NCI-H82 treated with DMSO at 0.1 percent for 48 hours (cell line): ENCODE results near the gene NLRP6.
"Not testable (repeated sequence)": the region's sequence is repeated elsewhere in the genome, so short reads cannot be mapped to it uniquely, and the experiment has no call there.

Experiments
- DNase-seq: peaks from one replicate; lab custom pipeline; 2025; ENCODE audit not compliant: unreplicated experiment; lab: John Stamatoyannopoulos, UW

Gene NLRP6

DNA sequence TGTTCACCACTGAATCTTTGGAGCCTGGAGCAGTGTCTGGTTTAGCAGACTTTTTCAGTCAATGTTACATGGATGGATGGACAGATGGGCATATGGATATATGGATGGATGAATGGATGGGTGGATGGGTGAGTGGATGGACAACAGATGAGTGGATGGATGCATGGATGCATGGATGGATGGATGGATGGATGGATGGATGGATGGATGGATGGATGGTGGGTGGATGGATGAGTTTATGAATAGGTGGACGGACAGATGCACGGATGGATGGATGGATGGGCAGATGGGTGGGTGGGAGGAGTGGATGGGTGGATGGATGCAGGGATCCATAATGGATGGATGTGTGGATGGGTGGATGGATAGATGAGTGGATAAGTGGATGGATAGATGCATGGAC, 22.4 kb upstream of the NLRP6 start:
- no peak for DNase-seq

DNA sequence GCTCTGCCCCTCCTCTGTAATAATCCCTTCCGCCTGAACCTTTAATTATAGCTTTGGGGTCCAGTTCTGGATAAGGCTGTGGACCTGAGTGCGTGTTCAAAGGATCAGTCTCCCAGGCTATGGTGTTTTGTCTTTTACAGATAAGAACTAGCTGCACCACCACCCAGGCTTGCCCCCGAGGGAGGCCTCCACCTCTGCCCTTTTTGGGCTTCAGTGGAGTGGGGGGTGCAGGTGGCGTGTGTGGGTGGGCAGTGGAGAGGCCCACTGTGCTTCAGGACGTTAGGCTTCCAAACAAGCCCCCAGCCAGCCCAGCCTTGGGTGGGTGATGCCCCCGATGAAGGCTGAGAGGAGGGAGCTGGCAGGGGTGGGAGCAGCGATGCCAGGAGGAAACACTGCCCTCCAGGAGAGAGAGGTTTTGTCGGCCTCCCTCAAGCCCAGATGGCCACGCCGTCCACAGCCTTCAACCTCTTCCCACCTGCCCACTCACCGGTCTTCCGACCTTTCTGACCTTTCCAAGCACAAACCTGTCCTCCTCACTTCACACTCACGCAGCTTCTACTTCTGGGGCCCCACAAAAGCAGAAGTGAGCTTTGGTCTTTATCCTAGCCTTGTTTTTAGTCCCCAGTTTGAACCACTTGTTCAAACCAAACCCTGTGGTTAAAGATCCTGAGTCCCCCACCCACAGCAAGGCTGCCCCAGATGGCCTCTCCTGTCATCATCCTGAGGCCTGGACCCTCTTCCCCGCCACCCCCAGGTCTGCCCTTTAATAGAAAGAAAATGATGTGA, 21.1 kb upstream of the NLRP6 start:
- no peak for DNase-seq

DNA sequence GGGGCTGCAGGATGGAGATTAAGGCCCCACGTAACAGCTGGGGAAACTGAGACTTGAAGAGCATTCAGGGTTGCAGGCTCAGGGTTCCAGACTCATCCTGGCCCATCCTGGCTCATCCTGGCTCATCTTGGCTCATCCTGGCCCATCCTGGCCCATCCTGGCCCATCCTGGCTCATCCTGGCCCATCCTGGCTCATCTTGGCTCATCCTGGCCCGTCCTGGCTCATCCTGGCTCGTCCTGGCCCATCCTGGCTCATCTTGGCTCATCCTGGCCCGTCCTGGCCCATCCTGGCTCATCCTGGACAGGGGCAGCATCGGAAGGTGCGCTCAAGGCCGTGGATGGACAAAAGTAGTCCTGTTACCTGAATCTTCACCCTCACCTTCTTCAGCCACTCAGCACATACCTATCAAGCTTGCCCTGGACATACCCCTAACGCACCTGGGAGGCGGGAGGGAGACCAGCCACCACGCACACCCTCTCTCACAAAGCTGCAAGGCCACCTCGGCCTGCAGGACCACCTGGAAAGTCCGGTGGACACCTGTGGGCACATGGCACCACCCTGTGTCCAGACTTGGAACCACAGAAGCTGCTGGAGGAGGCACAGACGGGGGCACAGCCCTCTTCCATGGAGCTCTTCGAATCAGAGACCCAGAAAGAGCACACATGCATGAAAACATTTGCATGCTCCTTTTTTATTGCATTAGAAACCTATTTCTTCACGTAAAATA, 20.3 kb upstream of the NLRP6 start:
- DNase-seq: no peak

DNA sequence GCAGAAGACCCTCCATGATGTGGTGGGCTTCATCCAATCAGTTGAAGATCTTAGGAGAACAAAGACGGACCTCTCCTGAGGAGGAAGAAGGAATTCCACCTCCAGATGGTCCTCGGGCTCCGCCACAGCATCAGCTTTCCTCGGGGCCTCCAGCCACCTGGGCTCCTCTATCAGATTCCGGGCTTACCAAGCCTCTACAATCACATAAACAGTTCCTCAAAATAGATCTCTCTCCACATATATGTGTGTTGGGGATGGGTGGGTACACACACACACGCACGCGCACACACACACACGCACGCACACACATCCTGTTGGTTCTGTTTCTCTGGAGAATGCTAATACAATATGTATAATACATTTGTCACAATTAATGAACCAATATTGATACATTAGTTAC, 18.8 kb upstream of the NLRP6 start:
- no peak for DNase-seq

DNA sequence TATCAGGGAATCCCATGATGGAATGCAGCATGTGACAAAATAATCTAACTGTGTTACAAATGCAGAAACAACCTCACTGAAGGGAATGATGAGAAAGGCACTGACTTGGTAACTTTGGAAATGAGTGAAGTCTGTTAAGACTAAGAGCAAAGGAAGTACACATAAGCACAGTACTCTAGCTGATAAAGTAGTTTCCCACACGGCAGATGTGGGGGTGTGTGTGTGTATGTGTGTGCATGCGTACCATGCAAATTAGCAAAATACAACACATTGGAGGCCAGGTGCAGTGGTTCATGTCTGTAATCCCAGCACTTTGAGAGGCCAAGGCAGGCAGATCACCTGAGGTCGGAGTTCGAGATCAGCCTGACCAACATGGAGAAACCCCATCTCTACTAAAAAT, 16.6 kb upstream of the NLRP6 start:
- no peak for DNase-seq

DNA sequence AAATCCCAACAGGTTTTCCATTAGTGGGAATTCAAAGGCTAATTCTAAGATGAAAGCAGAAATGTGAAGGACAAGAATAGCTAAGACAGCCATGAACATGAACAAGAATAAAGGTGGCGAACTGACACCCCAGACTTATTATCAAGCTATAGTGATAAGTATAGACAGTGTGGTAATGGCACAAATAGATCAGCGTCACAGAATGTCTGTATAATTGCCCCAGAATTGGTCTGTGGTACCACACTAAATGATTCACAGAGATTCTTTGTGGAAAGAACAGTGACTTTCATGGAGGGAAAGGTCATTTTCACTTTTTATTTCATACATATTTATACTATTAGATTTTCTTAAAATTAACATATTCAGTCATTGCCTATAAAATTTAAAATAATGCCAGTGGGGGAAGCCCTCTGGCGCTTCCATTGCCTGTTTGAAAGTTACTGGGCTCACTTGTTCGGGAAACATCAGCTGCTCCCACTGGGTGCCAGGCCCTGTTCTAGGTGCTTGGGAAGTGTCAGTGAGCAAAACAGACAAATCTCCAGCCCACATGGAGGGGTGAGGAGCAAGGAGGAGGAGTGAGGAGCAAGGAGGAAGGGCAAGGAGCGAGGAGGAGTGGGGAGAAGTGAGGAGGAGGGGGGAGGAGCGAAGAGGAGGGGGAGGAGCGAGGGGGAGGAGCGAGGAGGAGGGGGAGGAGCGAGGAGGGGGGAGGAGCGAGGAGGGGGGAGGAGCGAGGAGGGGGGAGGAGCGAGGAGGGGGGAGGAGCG, 11.3 kb upstream of the NLRP6 start:
- no peak for DNase-seq

DNA sequence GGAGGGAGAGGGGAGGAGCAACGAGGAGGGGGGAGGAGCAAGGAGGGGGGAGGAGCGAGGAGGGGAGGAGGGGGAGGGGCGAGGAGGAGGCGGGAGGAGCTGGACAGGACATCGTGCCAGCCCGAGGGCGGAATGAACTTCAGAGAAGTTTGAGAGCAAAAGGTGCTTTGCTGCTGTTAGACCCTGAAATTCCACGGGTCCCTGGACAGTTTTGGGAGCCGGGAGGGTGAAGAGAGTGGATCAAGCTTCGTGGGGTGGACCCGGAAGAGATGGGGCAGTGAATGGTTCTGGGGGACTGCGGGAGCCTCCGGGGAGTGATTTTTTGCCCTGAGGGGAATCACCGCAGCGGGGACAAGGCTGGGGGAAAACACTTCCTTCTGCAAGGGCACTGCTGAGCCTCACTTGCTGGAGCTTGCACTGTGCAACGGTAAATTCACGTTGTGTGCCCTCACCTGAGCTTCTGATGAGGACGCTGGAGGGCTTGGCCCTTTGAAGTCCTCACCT, 10.7 kb upstream of the NLRP6 start:
- DNase-seq: no peak

DNA sequence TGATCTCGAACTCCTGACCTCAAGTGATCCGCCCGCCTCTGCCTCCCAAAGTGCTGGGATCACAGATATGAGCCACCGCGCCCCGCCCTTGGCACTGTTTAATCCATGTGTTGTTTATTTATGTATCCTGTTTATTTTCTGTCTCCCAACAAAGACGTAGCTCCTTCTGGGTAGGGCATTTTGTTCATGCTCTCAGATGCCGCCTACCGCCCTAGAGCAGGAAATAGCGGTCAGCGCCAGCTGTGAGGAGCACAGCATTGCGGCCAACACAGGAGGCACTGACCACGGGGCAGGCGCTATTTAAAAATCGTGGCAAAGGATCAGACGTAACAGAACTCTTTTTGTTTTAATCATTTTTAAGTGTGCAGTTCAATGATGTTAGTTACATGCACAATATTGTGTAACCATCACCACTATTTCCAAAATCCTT, 9.5 kb upstream of the NLRP6 start:
- not testable (repeated sequence) for DNase-seq

DNA sequence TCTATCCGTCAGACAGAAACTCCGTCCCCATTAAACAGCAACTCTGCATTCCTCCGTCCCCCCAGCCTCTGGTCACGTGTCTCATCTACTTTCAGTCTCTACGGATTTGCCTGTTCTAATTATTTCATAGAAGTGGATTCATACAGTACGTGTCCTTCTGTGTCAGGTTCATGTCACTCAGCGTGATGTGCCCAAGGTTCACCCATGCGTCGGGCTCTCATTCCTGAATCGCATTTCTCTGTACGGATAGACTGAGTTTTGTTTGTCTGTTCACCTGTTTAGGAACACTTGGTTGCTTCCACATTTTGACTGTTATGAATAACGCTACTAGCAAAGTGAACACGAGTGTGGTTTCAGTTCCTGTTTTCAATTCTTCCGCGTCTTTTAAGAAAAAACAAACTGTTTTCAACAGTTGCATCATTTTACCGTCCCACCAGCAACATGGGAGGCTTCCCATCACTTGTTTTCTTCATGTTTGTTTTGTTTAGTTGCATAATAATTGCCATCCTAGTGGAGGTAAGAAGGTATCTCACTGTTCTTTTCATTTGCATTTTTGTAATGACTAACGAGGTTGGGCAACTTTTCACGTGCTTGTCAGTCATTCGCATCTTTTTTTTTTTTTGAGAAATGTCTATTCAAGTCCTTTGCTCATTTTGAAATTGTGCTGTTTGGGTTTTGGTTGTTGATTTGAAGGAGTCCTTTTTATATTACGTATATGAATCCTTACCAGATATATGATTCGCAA, 8.9 kb upstream of the NLRP6 start:
- no peak for DNase-seq

DNA sequence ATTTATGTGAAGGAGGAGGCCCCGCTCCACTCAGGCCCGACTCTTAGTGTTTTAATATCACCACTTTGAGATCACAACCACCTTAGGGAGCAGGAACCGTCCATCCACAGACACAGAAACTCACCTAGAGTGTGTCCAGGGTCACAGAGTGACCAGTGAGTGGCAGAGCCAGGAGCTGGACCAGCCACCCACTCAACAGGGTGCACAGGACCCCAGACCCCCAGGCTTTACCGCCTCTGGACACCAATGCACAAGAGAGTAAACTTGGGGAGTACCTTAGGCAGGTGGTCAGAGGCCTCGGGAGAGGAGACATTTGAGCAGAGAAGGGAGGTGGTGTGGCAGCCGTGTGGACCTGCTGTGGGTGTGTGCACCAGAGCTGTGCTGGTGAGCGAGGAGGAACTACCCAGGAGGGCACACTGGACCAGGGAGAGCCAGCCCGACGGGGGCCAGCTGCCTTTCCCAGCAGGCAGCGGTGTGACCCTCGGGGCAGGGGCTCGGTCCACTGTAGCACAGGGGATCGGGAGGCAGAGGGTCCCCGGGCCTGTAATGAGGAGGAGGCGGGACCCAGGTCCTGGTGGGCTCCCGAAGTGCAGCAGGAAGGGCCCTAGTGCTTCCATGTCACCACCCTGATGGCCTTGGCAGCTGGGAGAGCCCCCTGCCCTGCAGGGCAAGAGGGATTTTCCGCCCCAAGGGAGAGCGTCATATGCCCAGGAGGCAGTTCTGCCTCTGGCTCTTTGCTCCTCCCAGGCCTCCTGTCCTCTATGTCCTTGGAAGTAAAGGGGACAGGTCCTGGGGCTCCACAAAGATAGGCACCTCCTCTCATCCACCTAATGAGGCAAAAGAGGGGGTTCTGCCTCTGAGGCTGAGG, 7.5 kb upstream of the NLRP6 start:
- no peak for DNase-seq

DNA sequence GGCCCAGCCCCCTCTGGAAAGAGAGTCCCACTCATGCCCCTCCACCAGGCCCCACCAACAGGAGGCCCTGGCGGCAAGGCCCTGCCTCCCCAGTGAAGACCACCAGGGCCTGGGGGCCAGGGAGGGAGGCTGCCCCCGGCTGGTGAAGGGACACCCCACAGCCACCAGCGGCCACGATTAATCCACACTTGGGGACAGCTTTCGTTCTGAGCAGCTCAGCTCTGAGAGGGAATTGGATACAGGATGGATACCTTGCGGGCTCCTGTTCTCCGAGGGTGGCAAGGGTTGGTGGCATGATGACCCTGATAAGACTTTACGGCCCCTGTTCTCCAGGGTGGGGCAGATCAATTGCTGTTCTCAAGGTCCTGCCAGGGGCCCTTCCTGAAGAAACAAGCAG, 6.9 kb upstream of the NLRP6 start:
- no peak for DNase-seq

DNA sequence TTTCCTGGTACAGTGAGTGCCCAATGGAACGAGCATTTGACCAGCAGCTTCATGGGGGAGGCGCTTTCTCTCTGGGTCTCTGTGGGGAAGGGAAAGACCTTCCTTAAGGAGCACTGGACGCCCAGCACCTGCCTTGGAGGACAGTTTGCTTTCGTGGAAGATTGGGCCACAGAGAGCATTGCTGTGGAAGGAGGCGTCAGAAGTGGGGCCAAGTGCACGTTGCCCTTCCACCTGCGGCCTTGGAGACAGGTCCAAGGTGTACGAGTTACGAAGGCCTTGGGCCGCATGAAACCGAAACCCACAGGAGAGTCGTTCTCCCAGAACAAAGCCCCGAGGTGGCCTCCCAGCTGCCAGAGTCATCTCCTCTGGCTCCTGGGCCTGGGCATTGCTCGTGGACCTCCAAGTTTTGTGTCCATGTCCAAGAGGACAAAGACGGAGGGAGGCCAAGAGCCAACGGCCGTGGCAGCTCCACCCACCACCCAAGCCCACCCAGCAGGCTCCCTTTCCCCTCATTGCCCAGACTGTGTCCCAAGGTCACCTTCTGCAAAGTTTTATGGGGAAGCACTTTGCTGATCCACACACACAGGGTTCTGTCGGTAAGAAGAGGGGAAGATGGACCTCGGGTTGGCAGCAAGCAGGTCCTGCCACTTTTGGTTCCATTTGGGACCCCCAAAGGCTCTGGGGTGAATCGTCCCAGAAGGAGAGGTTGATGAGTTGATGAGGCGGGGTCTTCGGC, 5.8 kb upstream of the NLRP6 start:
- DNase-seq: no peak

DNA sequence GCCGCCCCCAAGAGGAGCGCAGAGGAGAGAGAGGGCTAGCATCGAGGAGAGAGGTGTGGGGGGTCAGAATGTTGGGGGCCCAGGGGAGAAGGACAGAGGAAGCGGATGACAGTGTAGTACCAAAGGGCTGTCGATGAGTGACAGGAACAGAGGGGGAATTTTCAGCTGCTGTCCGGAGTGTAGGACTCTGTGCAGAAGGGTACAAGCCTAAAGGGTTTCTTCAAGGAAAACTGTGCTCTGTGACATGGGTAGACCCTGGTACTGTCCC, 5.3 kb upstream of the NLRP6 start:
- no peak for DNase-seq

DNA sequence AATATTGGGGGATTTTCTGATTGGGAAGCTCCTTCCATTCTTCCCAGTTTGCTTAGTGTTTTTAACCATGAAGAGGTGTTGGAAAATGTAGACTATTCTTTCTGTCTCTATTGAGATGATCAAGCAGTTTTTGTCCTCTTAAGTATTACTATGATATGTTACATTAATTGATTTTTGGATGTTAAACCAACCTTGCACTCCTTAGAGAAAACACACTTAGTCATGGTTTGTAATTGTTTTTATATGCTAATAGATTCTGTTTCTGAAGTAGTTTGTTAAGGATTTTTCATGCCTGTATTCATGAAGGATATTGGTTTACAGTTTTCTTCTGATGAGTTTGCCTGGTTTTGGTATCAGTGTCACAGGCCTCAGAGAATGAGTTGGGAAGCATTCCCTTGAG, 2.0 kb upstream of the NLRP6 start:
- DNase-seq: no peak

DNA sequence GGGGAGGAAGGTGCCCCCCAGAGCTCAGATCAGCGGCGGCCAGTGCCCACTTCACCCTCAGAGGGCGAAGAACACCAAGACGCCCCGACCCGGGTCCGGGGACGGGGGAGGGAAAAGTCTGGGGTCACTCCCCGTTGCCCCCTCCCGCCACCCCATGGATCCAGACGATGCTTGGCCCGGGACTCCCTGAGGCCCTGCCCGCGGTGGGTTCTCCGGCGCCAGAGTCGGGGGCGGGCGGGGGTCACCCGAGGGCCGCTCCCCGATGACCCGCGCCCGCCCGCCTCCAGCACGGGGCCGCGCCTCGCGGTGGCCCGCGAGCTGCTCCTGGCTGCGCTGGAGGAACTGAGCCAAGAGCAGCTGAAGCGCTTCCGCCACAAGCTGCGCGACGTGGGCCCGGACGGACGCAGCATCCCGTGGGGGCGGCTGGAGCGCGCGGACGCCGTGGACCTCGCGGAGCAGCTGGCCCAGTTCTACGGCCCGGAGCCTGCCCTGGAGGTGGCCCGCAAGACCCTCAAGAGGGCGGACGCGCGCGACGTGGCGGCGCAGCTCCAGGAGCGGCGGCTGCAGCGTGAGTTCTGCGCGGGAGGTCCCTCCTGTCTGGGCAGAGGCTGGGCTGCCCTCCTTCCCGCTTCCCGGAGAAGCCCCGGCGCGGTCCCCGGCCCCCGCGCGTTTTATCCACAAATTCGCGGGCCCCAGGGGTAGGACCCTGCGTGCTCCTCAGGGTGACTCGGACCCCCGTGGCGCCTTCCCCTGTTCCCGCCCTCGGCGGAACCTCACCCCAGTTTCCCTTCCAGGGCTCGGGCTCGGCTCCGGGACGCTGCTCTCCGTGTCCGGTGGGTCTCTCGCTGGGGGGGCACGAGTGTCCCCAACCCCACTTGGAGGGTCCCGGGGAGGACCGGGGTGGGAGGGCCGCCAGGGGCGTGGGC, 1.1 kb downstream of the NLRP6 start:
- no peak for DNase-seq

DNA sequence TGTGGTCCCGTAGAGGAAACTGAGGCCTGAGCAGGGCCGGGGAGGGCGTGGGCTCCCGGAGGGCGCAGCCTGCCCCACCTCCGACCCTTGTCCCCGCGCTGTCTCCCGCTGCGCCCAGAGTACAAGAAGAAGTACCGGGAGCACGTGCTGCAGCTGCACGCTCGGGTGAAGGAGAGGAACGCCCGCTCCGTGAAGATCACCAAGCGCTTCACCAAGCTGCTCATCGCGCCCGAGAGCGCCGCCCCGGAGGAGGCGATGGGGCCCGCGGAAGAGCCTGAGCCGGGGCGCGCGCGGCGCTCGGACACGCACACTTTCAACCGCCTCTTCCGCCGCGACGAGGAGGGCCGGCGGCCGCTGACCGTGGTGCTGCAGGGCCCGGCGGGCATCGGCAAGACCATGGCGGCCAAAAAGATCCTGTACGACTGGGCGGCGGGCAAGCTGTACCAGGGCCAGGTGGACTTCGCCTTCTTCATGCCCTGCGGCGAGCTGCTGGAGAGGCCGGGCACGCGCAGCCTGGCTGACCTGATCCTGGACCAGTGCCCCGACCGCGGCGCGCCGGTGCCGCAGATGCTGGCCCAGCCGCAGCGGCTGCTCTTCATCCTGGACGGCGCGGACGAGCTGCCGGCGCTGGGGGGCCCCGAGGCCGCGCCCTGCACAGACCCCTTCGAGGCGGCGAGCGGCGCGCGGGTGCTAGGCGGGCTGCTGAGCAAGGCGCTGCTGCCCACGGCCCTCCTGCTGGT, 1.9 kb downstream of the NLRP6 start:
- DNase-seq: no peak

DNA sequence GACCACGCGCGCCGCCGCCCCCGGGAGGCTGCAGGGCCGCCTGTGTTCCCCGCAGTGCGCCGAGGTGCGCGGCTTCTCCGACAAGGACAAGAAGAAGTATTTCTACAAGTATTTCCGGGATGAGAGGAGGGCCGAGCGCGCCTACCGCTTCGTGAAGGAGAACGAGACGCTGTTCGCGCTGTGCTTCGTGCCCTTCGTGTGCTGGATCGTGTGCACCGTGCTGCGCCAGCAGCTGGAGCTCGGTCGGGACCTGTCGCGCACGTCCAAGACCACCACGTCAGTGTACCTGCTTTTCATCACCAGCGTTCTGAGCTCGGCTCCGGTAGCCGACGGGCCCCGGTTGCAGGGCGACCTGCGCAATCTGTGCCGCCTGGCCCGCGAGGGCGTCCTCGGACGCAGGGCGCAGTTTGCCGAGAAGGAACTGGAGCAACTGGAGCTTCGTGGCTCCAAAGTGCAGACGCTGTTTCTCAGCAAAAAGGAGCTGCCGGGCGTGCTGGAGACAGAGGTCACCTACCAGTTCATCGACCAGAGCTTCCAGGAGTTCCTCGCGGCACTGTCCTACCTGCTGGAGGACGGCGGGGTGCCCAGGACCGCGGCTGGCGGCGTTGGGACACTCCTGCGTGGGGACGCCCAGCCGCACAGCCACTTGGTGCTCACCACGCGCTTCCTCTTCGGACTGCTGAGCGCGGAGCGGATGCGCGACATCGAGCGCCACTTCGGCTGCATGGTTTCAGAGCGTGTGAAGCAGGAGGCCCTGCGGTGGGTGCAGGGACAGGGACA, 2.7 kb downstream of the NLRP6 start:
- no peak for DNase-seq
